Measurements from ENCODE around the gene ICAM5. TPM values are rescaled to one million over a fixed set of nuclear protein-coding genes. Genes with fewer than 3 reads are reported as not detected.

The ICAM5 gene
- total RNA-seq, 4 donors from 2014 or later = 0.27 to 0.48 TPM; not detected in 2

DNA sequence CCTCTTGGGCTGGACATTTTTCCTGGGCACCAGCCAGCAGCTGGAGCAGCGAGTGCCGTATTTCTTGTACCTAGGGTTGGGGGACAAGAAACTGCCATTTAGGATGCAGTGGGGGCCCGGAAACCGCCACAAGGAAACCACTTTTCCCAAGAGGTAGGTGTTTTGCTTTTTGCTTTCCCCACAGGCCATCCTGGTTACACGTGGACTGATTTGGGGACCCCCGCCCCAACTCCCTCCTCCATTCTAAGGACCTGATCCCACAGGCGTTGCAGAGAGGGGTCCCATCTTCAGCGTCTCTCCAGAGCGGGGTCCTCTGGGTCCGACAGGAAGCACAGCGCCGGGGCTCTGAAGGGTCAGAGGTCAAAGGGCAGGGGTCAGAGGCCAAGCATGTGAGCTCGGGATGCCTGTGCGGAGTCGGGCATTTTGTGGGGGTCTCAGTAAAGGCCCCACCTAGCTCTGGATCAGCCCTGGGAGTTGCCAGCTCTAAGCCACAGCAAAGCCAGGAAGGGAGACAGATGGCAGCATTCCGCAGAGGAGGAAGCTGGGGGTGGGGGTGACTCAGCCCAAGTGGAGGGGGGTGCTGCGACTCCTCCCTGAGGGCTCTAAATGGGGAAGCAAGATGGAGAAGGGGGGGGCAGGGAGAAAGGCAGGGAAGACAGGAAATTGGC, 15.5 kb downstream of the ICAM5 start:
- Histone ChIP-seq H3K4me1 (peaks cover 0 to under 1% (median 0%) of the 10 kb centered on the region in 4 donors), H3K4me3 (no peak overlapping the region), H3K36me3 (no peaks in the 10 kb centered on the region), H3K27ac (no peak overlapping the region), H3K27me3 (peaks cover 13% of the 10 kb centered on the region), H3K9me3 (no peaks in the 10 kb centered on the region)
- peak; percentile 27 for DNase-seq
- TF ChIP-seq POLR2A (IDR thresholded peaks at IDR 0.05) (no peak), POLR2AphosphoS5 (IDR thresholded peaks at IDR 0.05) (no peak), CTCF (IDR thresholded peaks at IDR 0.05) (no peak), EP300 (IDR thresholded peaks at IDR 0.05; ENCODE audit: low read depth) (no peak)
- intact Hi-C loops (cut with DNase I; ENCODE audit: low total_unique reads) (no loop called here), in situ Hi-C loops (cut with MboI; ENCODE audit: low pct_ligation_motif_present in 1 of 4, low pct_unique_long_range_greater_than_20kb in 1 of 4, low sequenced_read_pairs in 3 of 4) (no loop called here)
- 83% methylated on average over 17 of the region's 17 CpGs; no CpG with 5 or more reads in 1 of the 2 donors for WGBS, 2 donors (ENCODE audit: low coverage in 1 of 2)

DNA sequence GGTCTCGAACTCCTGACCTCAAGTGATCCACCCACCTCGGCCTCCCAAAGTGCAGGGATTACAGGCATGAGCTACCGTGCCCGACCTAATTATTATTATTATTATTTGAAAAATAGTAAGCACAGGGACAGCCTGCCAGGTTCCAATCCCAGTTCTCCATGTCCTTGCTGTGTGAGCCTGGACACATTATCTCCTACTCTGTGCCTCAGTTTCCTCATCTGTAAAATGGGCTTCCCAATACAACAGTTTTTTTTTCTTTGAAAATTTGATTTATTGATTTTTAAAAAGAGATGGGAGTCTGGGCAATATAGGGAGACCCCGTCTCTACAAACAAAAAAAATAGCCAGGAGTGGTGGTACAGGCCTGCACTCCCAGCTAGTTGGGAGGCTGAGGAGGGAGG, 16.6 kb downstream of the ICAM5 start:
- no peak for TF ChIP-seq POLR2A (IDR thresholded peaks at IDR 0.05)
- no peak for TF ChIP-seq POLR2AphosphoS5 (IDR thresholded peaks at IDR 0.05)
- TF ChIP-seq CTCF (IDR thresholded peaks at IDR 0.05) = no peak
- TF ChIP-seq EP300 (IDR thresholded peaks at IDR 0.05; ENCODE audit: low read depth) = no peak
- in situ Hi-C loops (cut with MboI; ENCODE audit: low pct_ligation_motif_present in 1 of 4, low pct_unique_long_range_greater_than_20kb in 1 of 4, low sequenced_read_pairs in 3 of 4) = no loop called here

DNA sequence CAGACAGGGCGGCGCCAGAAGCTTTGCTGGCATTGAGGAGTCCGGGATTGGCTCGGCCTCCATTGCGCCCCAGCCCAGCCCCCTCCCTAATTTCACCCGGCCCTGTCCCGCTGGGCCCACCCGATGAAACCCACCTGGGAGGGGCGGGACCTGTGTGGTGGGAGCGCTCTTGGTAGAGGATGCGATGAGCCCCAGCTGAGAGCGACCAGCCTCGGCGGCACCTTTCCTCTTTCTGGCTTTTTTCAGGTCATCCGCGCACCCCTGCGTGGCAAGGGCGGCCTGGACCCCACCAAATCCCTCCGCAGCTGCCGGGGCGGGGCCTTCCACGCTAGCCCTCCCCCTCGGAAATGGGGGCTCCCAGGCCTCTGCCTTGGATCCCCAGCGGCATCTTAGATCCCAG, 19.7 kb downstream of the ICAM5 start, which contains the start of gene ZGLP1:
TSS of gene ZGLP1 (minus strand) at position 393 of the 400 bp plus-strand sequence.
- H3K27ac ChIP-seq = no peak within 1 kb of the TSS
- in situ Hi-C loops (cut with MboI; ENCODE audit: low pct_ligation_motif_present in 1 of 4, low pct_unique_long_range_greater_than_20kb in 1 of 4, low sequenced_read_pairs in 3 of 4) = no loop called here
- no peaks in the 10 kb centered on the region for H3K36me3 ChIP-seq
- WGBS, 2 donors (ENCODE audit: low coverage in 1 of 2) = 98 to 100% methylated on average over 1 to 22 of the region's 24 CpGs
- H3K4me3 ChIP-seq = no peak within 1 kb of the TSS
- DNase-seq = no peak
- H3K4me1 ChIP-seq = no peaks in the 10 kb centered on the region
- intact Hi-C loops (cut with DNase I; ENCODE audit: low total_unique reads) = no loop called here
- TF ChIP-seq POLR2AphosphoS5 (IDR thresholded peaks at IDR 0.05) (no peak), CTCF (IDR thresholded peaks at IDR 0.05) (no peak), EP300 (IDR thresholded peaks at IDR 0.05; ENCODE audit: low read depth) (no peak), POLR2A (IDR thresholded peaks at IDR 0.05) (no peak)
- H3K27me3 ChIP-seq = no peaks in the 10 kb centered on the region
- H3K9me3 ChIP-seq = no peaks in the 10 kb centered on the region

More for the DNA sequence above, 16.6 kb downstream of the ICAM5 start:
- Histone ChIP-seq H3K4me3 (no peak overlapping the region), H3K4me1 (no peaks in the 10 kb centered on the region), H3K36me3 (no peaks in the 10 kb centered on the region), H3K27ac (no peak overlapping the region), H3K27me3 (peaks cover 9% of the 10 kb centered on the region), H3K9me3 (no peaks in the 10 kb centered on the region)
- intact Hi-C loops (cut with DNase I; ENCODE audit: low total_unique reads) = no loop called here
- 85 to 89% methylated on average over 1 to 5 of the region's 5 CpGs for WGBS, 2 donors (ENCODE audit: low coverage in 1 of 2)
- DNase-seq = no peak

DNA sequence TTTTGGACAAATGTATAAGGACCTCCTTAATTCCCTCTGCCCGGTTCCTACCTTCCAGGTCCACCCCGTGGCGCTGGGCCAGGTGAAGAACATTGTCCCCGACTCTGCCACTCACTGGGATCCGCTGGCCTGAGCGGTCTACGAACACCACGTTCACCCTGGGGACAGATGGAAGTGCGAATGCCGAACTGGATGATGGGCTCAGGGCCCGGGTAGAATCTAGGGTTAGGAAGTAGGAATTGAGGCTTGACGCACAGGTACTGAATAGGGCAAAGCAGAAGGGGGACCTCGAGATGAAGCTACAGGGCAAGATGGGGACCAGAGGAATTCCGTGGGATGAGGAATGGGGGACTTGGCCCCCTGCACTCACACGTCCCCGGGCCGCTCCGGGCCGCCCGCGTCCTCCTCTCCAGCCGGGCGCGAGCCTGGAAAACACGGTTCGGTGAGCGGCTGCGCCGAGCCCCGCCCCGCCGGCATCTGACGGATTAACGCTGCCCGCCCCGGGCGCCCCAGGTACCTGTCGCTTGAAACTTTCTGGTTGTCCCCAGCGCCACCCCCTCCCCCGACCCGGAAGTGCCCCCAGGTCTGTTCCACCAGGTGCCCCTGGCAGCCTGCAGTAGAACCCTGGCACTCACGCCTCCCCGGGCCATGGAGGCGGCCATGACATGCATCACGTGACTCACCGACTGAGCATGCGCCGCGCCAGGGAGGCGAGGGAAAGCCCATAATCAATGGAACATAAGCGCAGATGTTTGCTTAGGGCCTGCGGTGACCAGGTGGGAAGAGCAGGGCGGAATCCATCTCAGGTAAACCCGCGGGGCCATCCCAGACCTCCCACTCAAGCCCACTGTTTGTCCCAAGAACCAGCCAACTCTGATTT, 25.8 kb downstream of the ICAM5 start, which contains the start of gene FDX2:
TSS of gene FDX2 (minus strand) at position 681 of the 880 bp plus-strand sequence. CDS start at position 662, 19 bp downstream.
- Histone ChIP-seq H3K4me3 (peak within 1 kb of the TSS; percentile 73 to 82 (median 78)), H3K27ac (peak within 1 kb of the TSS; percentile 27 to 77 (median 74)), H3K36me3 (peaks cover 0 to 20% (median 0%) of the 10 kb centered on the region in 4 donors), H3K4me1 (peaks cover 0 to 14% (median 14%) of the 10 kb centered on the region in 4 donors), H3K27me3 (no peaks in the 10 kb centered on the region), H3K9me3 (no peaks in the 10 kb centered on the region)
- intact Hi-C loops (cut with DNase I; ENCODE audit: low total_unique reads) (no loop called here), in situ Hi-C loops (cut with MboI; ENCODE audit: low pct_ligation_motif_present in 1 of 4, low pct_unique_long_range_greater_than_20kb in 1 of 4, low sequenced_read_pairs in 3 of 4) (no loop called here)
- no peak for TF ChIP-seq CTCF (IDR thresholded peaks at IDR 0.05)
- peak; percentile 32 for TF ChIP-seq POLR2A (IDR thresholded peaks at IDR 0.05)
- TF ChIP-seq EP300 (IDR thresholded peaks at IDR 0.05; ENCODE audit: low read depth) = no peak
- TF ChIP-seq POLR2AphosphoS5 (IDR thresholded peaks at IDR 0.05) = peak in 2 of 3 donors; percentile 55 to 75
- DNase-seq = peak; percentile 92
- 1% methylated on average over 11 to 38 of the region's 55 CpGs for WGBS, 2 donors (ENCODE audit: low coverage in 1 of 2)
